Activated T-cell treated with anti-CD3 and anti-CD28 coated beads, Interleukin-2, amount 50 U/mL, for 24 hours (primary cell): ENCODE data around the gene CIBAR2.
A peak's percentile ranks its signal among the peaks of the same experiment; 100 is the strongest.

Experiments
- DNase-seq: peaks from one replicate; pipeline ENCODE4 v3.0.0-alpha.2; 2020
- H3K27ac Mint-ChIP-seq: 2 replicates; pipeline ENCODE4 v1.8.0; 2020; ENCODE audit warnings: mild to moderate bottlenecking, mixed read lengths
- H3K27me3 Mint-ChIP-seq: 2 replicates; pipeline ENCODE4 v1.8.0; 2020; ENCODE audit warnings: mixed read lengths
- H3K36me3 Mint-ChIP-seq: 2 replicates; pipeline ENCODE4 v1.8.0; 2020; ENCODE audit warnings: low read depth, mixed read lengths
- H3K4me1 Mint-ChIP-seq: 2 replicates; pipeline ENCODE4 v1.8.0; 2020; ENCODE audit warnings: low read depth, mixed read lengths
- H3K4me3 Mint-ChIP-seq: 2 replicates; pipeline ENCODE4 v1.8.0; 2020; ENCODE audit warnings: mild to moderate bottlenecking, moderate library complexity, mixed read lengths
- H3K9me3 Mint-ChIP-seq: 2 replicates; pipeline ENCODE4 v1.8.0; 2020; ENCODE audit warnings: mixed read lengths

The CIBAR2 gene

DNA sequence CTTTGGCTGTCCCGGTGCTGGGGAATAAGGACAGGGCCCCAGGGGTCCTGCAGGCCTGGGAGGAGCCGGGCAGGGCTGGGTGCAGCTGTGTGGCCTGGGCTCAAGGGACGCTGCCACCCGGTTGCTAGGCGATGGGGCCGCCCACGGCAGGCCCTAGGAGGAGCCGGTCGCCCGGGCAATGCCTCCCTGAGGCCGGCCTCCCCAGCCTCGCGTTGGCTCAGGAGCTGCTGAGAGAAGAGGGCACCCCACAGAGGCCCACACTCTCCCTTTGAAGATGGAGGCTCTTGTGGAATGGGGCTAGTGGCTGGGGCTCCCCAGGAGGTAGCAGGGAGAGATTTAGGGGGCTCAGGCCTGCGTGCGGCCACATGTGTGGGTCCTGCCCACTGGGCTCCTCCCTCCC, at the start of gene CIBAR2:
Gene CIBAR2 (minus strand): TSS at position 109 of the 400 bp plus-strand sequence. CDS start 120 bp downstream, outside the sequence.
- no peaks in the 10 kb centered on the region for H3K27me3 Mint-ChIP-seq
- H3K36me3 Mint-ChIP-seq = no peaks in the 10 kb centered on the region
- no peaks in the 10 kb centered on the region for H3K9me3 Mint-ChIP-seq
- DNase-seq = no peak
- H3K4me1 Mint-ChIP-seq = peaks cover 8% of the 10 kb centered on the region
- peak within 1 kb of the TSS; percentile 11 for H3K27ac Mint-ChIP-seq
- no peak within 1 kb of the TSS for H3K4me3 Mint-ChIP-seq

DNA sequence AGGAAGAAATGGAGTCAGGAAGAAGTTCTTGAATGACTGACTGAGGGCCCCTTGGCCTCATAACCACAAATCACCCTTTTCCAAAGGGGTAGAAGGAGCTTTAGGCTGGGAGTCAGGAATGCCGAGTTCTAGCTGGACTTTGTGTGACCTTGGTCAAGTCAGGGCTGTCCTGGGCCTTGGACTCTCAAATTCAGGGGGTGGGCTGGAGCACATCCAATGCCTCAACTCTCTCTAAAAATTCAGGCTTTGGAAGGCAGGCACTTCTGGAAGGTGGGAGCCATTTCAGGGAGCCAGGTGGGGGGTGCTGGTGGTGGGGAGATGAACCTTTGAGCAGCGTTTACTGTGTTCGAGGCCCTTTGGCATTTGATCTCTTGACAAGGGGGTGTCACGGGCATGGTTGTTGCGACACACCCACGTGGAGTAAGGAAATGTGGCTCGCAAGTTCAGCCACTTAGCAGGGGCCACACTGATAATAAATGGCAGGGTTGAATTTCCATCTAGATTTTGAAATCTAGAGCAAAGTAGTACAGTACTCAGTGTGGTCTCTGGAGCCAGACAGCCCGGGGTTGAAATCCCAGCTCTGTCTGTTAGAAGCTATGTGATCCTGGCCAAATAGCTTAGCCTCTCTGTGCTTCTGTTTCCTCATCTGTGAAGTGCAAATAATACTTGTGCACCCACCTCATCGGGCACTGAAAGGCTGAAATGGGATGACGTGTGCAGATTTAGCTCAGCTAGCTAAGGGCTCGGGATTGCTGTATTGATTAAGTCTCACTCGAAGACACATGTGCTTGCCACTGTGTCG, 47.1 kb upstream of the CIBAR2 start:
- Mint-ChIP-seq H3K4me3 (no peak overlapping the region), H3K36me3 (no peaks in the 10 kb centered on the region), H3K9me3 (no peaks in the 10 kb centered on the region), H3K27me3 (no peaks in the 10 kb centered on the region), H3K4me1 (peaks cover 11% of the 10 kb centered on the region), H3K27ac (no peak overlapping the region)
- DNase-seq = no peak

GRCh38 chr16:85158743-85159178, 46.5 kb upstream of the CIBAR2 start:
- H3K27me3 Mint-ChIP-seq = no peaks in the 10 kb centered on the region
- no peak overlapping the region for H3K4me3 Mint-ChIP-seq

GRCh38 chr16:85157813-85158742, 45.8 kb upstream of the CIBAR2 start:
- Mint-ChIP-seq H3K36me3 (no peaks in the 10 kb centered on the region), H3K27me3 (no peaks in the 10 kb centered on the region), H3K9me3 (no peaks in the 10 kb centered on the region), H3K4me1 (peaks cover 11% of the 10 kb centered on the region), H3K27ac (peak overlapping the region; percentile 89), H3K4me3 (peak overlapping the region; percentile 64)
- DNase-seq = peak; percentile 59

More at GRCh38 chr16:85158743-85159178, 46.5 kb upstream of the CIBAR2 start:
- DNase-seq = no peak
- Mint-ChIP-seq H3K4me1 (peaks cover 11% of the 10 kb centered on the region), H3K27ac (no peak overlapping the region), H3K36me3 (no peaks in the 10 kb centered on the region), H3K9me3 (no peaks in the 10 kb centered on the region)

- Mint-ChIP-seq H3K27me3 (no peaks in the 10 kb centered on the region), H3K36me3 (no peaks in the 10 kb centered on the region), H3K9me3 (no peaks in the 10 kb centered on the region), H3K4me1 (peaks cover 11% of the 10 kb centered on the region), H3K4me3 (peak overlapping the region; percentile 64), H3K27ac (peak overlapping the region; percentile 89)
- no peak for DNase-seq
Observed at GRCh38 chr16:85157372-85157771, 45.1 kb upstream of the CIBAR2 start.

DNA sequence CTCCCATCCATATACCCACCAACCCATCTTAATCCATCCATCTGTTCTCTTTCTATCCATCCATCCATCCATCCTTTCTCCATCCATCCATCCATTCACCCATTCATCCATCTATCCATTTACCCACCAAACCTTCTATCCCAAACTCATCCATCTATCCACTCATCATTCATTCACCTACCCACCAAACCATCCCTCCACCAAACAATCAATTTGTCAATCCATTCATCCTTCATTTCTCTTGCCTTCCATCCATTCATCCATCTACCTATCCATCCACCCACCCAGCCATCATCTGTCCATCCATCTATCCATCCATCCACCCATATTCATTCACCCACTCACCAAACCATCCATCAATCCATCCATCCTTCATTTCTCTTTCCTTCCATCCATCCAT, 44.6 kb upstream of the CIBAR2 start:
- Mint-ChIP-seq H3K9me3 (no peaks in the 10 kb centered on the region), H3K4me3 (no peak overlapping the region), H3K27ac (no peak overlapping the region), H3K27me3 (no peaks in the 10 kb centered on the region), H3K4me1 (peaks cover 11% of the 10 kb centered on the region), H3K36me3 (no peaks in the 10 kb centered on the region)
- DNase-seq = no peak

DNA sequence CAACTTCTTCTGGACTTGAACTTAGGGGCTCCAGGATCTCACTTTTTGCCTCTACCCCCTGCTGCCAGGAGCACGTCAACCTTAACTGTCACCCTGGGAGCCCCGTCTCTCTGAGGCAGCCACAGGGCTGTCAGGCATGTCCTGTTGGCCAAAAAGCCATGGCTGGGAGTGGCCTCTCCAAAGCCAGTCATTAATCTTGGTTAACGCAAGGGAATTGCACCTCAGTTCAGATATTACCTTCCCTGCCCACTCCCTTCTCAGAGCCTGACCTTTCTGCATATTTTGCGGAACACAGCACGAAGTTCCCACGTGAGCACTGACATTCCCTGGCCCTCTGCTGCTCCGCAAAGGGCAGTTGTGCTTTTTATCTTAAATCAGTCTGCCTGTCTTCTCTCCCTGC, 44.2 kb upstream of the CIBAR2 start:
- Mint-ChIP-seq H3K4me1 (peaks cover 11% of the 10 kb centered on the region), H3K36me3 (no peaks in the 10 kb centered on the region), H3K27ac (no peak overlapping the region), H3K27me3 (no peaks in the 10 kb centered on the region), H3K4me3 (no peak overlapping the region), H3K9me3 (no peaks in the 10 kb centered on the region)
- DNase-seq = no peak

DNA sequence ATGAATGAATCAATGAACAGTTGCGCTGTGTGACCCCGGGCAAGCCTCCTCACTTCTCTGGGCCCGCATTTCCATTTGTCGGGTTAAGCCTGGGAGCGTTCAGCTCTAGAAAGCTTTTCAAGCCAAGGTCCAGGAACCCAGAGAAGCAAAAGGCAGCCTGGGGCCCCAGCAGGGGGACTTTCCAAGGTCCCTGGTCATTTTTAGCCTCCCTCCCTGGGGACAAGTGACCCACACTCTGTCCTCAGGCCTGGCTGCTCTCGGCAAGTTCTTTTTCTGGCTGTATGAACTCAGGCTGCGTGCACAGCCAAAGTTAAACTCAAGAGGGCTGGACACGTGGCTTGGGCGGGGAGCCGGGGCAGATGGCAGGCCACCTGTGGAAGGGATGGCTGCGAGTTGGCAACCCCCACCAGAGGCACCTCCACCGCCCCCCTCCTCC, 41.4 kb upstream of the CIBAR2 start:
- H3K4me3 Mint-ChIP-seq = no peak overlapping the region
- H3K36me3 Mint-ChIP-seq = no peaks in the 10 kb centered on the region
- H3K9me3 Mint-ChIP-seq = no peaks in the 10 kb centered on the region
- H3K27me3 Mint-ChIP-seq = no peaks in the 10 kb centered on the region
- DNase-seq = no peak
- H3K27ac Mint-ChIP-seq = no peak overlapping the region
- peaks cover 11% of the 10 kb centered on the region for H3K4me1 Mint-ChIP-seq

DNA sequence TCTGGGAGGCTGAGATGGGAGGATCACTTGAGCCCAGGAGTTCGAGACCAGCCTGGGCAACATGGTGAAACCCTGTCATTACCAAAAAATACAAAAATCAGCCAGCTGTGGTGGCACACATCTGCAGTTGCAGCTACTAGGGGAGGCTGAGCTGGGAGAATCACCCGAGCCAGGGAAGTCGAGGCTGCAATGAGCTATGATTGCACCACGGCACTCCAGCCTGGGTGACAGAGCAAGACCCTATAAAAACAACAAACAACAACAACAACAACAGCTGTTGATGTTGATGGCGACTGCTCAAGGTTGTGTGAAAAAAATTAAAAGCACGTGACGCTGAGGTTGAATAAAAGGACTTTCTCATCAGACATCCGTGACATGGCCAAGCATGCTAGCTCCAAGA, 40.8 kb upstream of the CIBAR2 start:
- no peak for DNase-seq
- Mint-ChIP-seq H3K36me3 (no peaks in the 10 kb centered on the region), H3K27me3 (no peaks in the 10 kb centered on the region), H3K27ac (no peak overlapping the region), H3K4me1 (peaks cover 8% of the 10 kb centered on the region), H3K4me3 (no peak overlapping the region), H3K9me3 (no peaks in the 10 kb centered on the region)

DNA sequence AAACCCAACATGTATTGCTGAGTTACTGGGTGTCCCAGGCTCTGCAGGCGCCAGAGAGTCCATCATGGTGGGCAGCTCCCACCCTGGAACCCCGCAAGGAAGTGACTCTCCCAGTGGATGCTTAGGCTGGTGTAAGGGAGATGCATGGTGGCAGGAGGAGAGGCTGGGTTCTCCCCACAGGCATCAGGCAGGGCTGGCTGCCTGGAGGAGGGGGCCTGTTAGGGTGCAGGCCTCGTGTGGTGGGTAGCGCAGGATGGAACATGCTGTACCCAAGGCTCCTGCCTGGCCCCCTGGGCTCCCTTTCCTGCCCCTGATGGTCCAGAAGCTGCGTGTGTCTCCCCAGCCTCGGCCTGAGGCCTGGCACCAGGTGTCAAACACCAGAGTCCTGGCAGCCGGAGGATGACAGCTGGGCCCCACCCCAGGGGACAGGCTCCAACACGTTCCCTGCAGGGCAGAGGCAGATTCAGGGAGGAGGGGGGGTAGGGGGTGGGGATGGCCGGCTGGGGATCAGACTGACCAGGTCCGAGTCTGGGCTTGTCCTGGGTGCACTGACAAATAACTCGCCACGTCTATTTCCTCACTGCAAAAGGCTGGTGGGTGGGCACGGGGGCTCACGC, 40.2 kb upstream of the CIBAR2 start:
- Mint-ChIP-seq H3K9me3 (no peaks in the 10 kb centered on the region), H3K4me3 (no peak overlapping the region), H3K27me3 (no peaks in the 10 kb centered on the region), H3K27ac (no peak overlapping the region), H3K4me1 (peaks cover 3% of the 10 kb centered on the region), H3K36me3 (no peaks in the 10 kb centered on the region)
- DNase-seq = no peak

DNA sequence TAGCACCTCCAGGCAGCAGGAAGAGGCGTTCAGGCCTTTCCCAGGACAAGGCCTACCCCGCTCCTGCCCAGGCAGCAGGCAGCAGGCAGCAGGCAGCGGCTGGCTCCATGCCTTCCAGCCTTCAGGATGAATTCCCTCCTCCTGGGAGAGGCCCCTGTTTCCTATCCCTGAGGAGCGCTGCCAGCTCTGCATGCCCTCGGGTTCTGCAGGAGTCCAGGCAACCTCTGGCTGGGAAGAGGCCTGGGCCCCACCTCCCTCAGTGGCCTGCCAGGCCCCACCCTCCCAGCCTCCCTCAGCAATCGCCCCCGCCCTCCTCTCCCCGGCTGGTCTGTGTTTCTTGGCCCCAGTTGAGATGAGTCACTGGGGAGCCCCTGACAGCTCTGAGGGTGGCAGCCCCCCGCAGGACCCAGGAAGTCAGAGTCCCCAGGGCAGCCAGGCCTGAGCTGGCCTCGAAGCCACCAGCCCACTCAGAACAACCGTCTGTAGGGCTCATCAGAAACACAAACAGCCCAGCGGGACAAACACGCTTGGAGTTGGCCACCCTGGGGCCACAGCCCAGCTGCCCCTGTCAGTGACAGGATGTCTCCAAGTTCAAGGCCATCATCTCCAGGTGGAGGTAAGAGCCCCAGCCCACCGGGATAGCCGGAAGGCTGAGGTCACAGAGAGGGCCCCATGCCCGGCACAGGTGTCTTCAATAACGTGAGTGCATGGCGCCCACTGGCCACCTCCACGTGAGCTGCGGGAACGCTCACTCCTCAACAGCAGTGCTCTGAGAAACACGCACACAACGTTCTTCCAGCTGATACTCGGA, 39.5 kb upstream of the CIBAR2 start:
- H3K27me3 Mint-ChIP-seq = no peaks in the 10 kb centered on the region
- DNase-seq = no peak
- H3K27ac Mint-ChIP-seq = no peak overlapping the region
- no peaks in the 10 kb centered on the region for H3K4me1 Mint-ChIP-seq
- no peaks in the 10 kb centered on the region for H3K9me3 Mint-ChIP-seq
- H3K36me3 Mint-ChIP-seq = no peaks in the 10 kb centered on the region
- H3K4me3 Mint-ChIP-seq = no peak overlapping the region

- no peak for DNase-seq
- Mint-ChIP-seq H3K36me3 (no peaks in the 10 kb centered on the region), H3K27me3 (no peaks in the 10 kb centered on the region), H3K4me3 (no peak overlapping the region), H3K9me3 (no peaks in the 10 kb centered on the region), H3K4me1 (no peaks in the 10 kb centered on the region), H3K27ac (no peak overlapping the region)
Observed at GRCh38 chr16:85151079-85151602, 38.9 kb upstream of the CIBAR2 start.

- Mint-ChIP-seq H3K27me3 (no peaks in the 10 kb centered on the region), H3K9me3 (no peaks in the 10 kb centered on the region), H3K4me3 (no peak overlapping the region), H3K36me3 (no peaks in the 10 kb centered on the region), H3K4me1 (no peaks in the 10 kb centered on the region), H3K27ac (no peak overlapping the region)
- no peak for DNase-seq
Observed at GRCh38 chr16:85150331-85150940, 38.2 kb upstream of the CIBAR2 start.
